NCI-H1417 treated with DMSO at 0.1 percent for 48 hours (cell line): ENCODE measurements around the gene GPR61.
A peak's percentile ranks its signal among the peaks of the same experiment; 100 is the strongest.

Source experiments
- DNase-seq: peaks from one replicate; lab custom pipeline; 2025; lab: John Stamatoyannopoulos, UW

GPR61 gene

GRCh38 chr1:109539676-109540075, at the start of gene GPR61:
Gene GPR61, plus strand, starts transcription at chr1:109539872. Its CDS starts 3,151 bp downstream, at chr1:109543023.
- DNase-seq, result no peak

- no peak for DNase-seq
These were observed 49.4 kb upstream of the GPR61 start for GRCh38 chr1:109490029-109490933.

- no peak for DNase-seq
These were observed 48.8 kb upstream of the GPR61 start for GRCh38 chr1:109490934-109491302.

- no peak for DNase-seq
These were observed 48.3 kb upstream of the GPR61 start for GRCh38 chr1:109491372-109491771.

GRCh38 chr1:109492779-109493178, 46.9 kb upstream of the GPR61 start:
- DNase-seq, result no peak

- no peak for DNase-seq
These were observed 46.4 kb upstream of the GPR61 start for GRCh38 chr1:109493227-109493626.

- peak; percentile 29 for DNase-seq
These were observed 45.7 kb upstream of the GPR61 start, which contains the start of gene CYB561D1 for GRCh38 chr1:109493805-109494539. Gene CYB561D1, plus strand, starts transcription at chr1:109494094. Its CDS starts 46 bp downstream, at chr1:109494140.

GRCh38 chr1:109495738-109496137, 43.9 kb upstream of the GPR61 start:
- DNase-seq, result no peak

GRCh38 chr1:109497449-109498160, 42.1 kb upstream of the GPR61 start:
- DNase-seq, result no peak

- DNase-seq, result no peak
These were observed 41.4 kb upstream of the GPR61 start for GRCh38 chr1:109498161-109498801.

GRCh38 chr1:109499081-109499480, 40.6 kb upstream of the GPR61 start:
- no peak for DNase-seq

- no peak for DNase-seq
These were observed 39.8 kb upstream of the GPR61 start for GRCh38 chr1:109499661-109500536.

- DNase-seq, result no peak
These were observed 38.7 kb upstream of the GPR61 start for GRCh38 chr1:109500941-109501381.

- DNase-seq, result no peak
These were observed 37.9 kb upstream of the GPR61 start for GRCh38 chr1:109501644-109502363.

- DNase-seq, result no peak
These were observed 37.3 kb upstream of the GPR61 start for GRCh38 chr1:109502364-109502851.

- DNase-seq, result no peak
These were observed 35.7 kb upstream of the GPR61 start for GRCh38 chr1:109503935-109504334.

- DNase-seq, result no peak
These were observed 34.7 kb upstream of the GPR61 start for GRCh38 chr1:109504974-109505373.

- no peak for DNase-seq
These were observed 31.4 kb upstream of the GPR61 start for GRCh38 chr1:109508001-109508872.

- DNase-seq, result no peak
These were observed 30.8 kb upstream of the GPR61 start for GRCh38 chr1:109508873-109509175.
